Naive B cell (primary cell): ENCODE data around the gene HLA-DQA1. TPM values are rescaled to one million over a fixed set of nuclear protein-coding genes. Genes with fewer than 3 reads are reported as not detected.

Source experiments
- ATAC-seq, 2 donors: fragments of 150-1000 bp; cut with Tn5 transposase; 2 replicates each; pipeline ENCODE4 v1.10.0; 2021; ENCODE audit warnings: low read depth in 2 of 2, mild to moderate bottlenecking in 2 of 2, moderate library complexity in 2 of 2
- DNase-seq: peaks from one replicate; pipeline ENCODE4 v3.0.0; 2022
- H3K27ac Mint-ChIP-seq, 6 donors: one replicate each; pipeline ENCODE4 v1.8.0; 2020 to 2022; ENCODE audit warnings: mild to moderate bottlenecking in 6 of 6, mixed read lengths in 6 of 6, moderate library complexity in 5 of 6, inconsistent platforms in 2 of 6
- H3K27me3 Mint-ChIP-seq, 3 donors: one replicate each; pipeline ENCODE4 v1.8.0; 2021 to 2022; ENCODE audit warnings: mixed read lengths in 3 of 3, mild to moderate bottlenecking in 1 of 3
- H3K36me3 Mint-ChIP-seq, 2 donors: one replicate each; pipeline ENCODE4 v1.8.0; 2020 to 2022; ENCODE audit warnings: mixed read lengths in 2 of 2, inconsistent platforms in 1 of 2, mild to moderate bottlenecking in 1 of 2
- H3K4me1 Mint-ChIP-seq, 3 donors: one replicate each; pipeline ENCODE4 v1.8.0; 2020 to 2022; ENCODE audit warnings: mixed read lengths in 3 of 3, inconsistent platforms in 1 of 3, mild to moderate bottlenecking in 1 of 3, moderate library complexity in 1 of 3
- H3K4me3 Mint-ChIP-seq, 8 donors: one replicate each; pipeline ENCODE4 v1.8.0; 2020 to 2022; ENCODE audit warnings: mild to moderate bottlenecking in 8 of 8, mixed read lengths in 8 of 8, moderate library complexity in 8 of 8, inconsistent platforms in 2 of 8
- H3K9me3 Mint-ChIP-seq, 7 donors: one replicate each; pipeline ENCODE4 v1.8.0; 2020 to 2022; ENCODE audit warnings: mixed read lengths in 7 of 7, mild to moderate bottlenecking in 5 of 7, inconsistent platforms in 2 of 7, moderate library complexity in 1 of 7
- polyA plus RNA-seq, 6 donors: library from polyadenylated mRNA; unstranded; fragments of 300-500 nt; fragmentation: Illumina TruSeq; gene quantifications; one replicate each; pipeline ENCODE4 v1.2.3, GENCODE V29; 2021; ENCODE audit warnings: low read depth in 6 of 6

HLA-DQA1 gene
- polyA plus RNA-seq, 6 donors from 2014 or later = 309 to 1,253 (median 783) TPM

- ATAC-seq (no peak), DNase-seq (no peak)
- no peak overlapping the region for H3K4me3 Mint-ChIP-seq
- H3K36me3 Mint-ChIP-seq = peaks cover 0 to 7% of the 10 kb centered on the region in 2 donors
- H3K27ac Mint-ChIP-seq = no peak overlapping the region
- no peaks in the 10 kb centered on the region for H3K27me3 Mint-ChIP-seq
- peaks cover 29 to 48% (median 33%) of the 10 kb centered on the region in 3 donors for H3K4me1 Mint-ChIP-seq
- H3K9me3 Mint-ChIP-seq = peaks cover 0 to 7% (median 2%) of the 10 kb centered on the region in 7 donors
Measured at GRCh38 chr6:32609391-32609730, 27.8 kb upstream of the HLA-DQA1 start.

GRCh38 chr6:32609731-32610640, 27.2 kb upstream of the HLA-DQA1 start:
- peaks cover 26 to 49% (median 32%) of the 10 kb centered on the region in 3 donors for H3K4me1 Mint-ChIP-seq
- no peak overlapping the region for H3K27ac Mint-ChIP-seq
- DNase-seq = peak; percentile 89
- no peaks in the 10 kb centered on the region for H3K27me3 Mint-ChIP-seq
- peaks cover 0 to 7% of the 10 kb centered on the region in 2 donors for H3K36me3 Mint-ChIP-seq
- peaks cover 0 to 7% (median 2%) of the 10 kb centered on the region in 7 donors for H3K9me3 Mint-ChIP-seq
- H3K4me3 Mint-ChIP-seq = no peak overlapping the region
- peak; percentile 77 to 78 for ATAC-seq

- Mint-ChIP-seq H3K9me3 (peaks cover 0 to 10% (median 4%) of the 10 kb centered on the region in 7 donors), H3K27ac (no peak overlapping the region), H3K4me3 (peak overlapping the region in 3 of 8 donors; percentile 7 to 47 (median 24)), H3K4me1 (peaks cover 30 to 52% (median 33%) of the 10 kb centered on the region in 3 donors), H3K27me3 (no peaks in the 10 kb centered on the region), H3K36me3 (peaks cover 0 to 7% of the 10 kb centered on the region in 2 donors)
- DNase-seq (no peak), ATAC-seq (no peak)
Measured at GRCh38 chr6:32610682-32611296, 26.4 kb upstream of the HLA-DQA1 start.

GRCh38 chr6:32613475-32613874, 23.7 kb upstream of the HLA-DQA1 start:
- Mint-ChIP-seq H3K4me1 (peaks cover 33 to 45% (median 39%) of the 10 kb centered on the region in 3 donors), H3K36me3 (peaks cover 0 to 13% of the 10 kb centered on the region in 2 donors), H3K27ac (peak overlapping the region in 5 of 6 donors; percentile 57 to 92 (median 89)), H3K27me3 (no peaks in the 10 kb centered on the region), H3K4me3 (no peak overlapping the region), H3K9me3 (peaks cover 0 to 28% (median 13%) of the 10 kb centered on the region in 7 donors)
- no peak for ATAC-seq
- no peak for DNase-seq

GRCh38 chr6:32614366-32615081, 22.7 kb upstream of the HLA-DQA1 start:
- no peak for ATAC-seq
- H3K36me3 Mint-ChIP-seq = peaks cover 0 to 18% of the 10 kb centered on the region in 2 donors
- peak overlapping the region in 2 of 8 donors; percentile 25 to 45 for H3K4me3 Mint-ChIP-seq
- peaks cover 0 to 28% (median 13%) of the 10 kb centered on the region in 7 donors for H3K9me3 Mint-ChIP-seq
- DNase-seq = no peak
- peaks cover 33 to 45% (median 44%) of the 10 kb centered on the region in 3 donors for H3K4me1 Mint-ChIP-seq
- no peaks in the 10 kb centered on the region for H3K27me3 Mint-ChIP-seq
- peak overlapping the region; percentile 59 to 92 (median 76) for H3K27ac Mint-ChIP-seq

- Mint-ChIP-seq H3K9me3 (peaks cover 0 to 28% (median 13%) of the 10 kb centered on the region in 7 donors), H3K4me1 (peaks cover 36 to 53% (median 49%) of the 10 kb centered on the region in 3 donors), H3K27me3 (no peaks in the 10 kb centered on the region), H3K27ac (peak overlapping the region; percentile 92 to 98 (median 94)), H3K36me3 (peaks cover 0 to 18% of the 10 kb centered on the region in 2 donors), H3K4me3 (peak overlapping the region in 4 of 8 donors; percentile 13 to 47 (median 22))
- ATAC-seq = peak in 1 of 2 donors; percentile 25
- no peak for DNase-seq
Measured at GRCh38 chr6:32615885-32616532, 21.2 kb upstream of the HLA-DQA1 start.

- no peak for ATAC-seq
- H3K27me3 Mint-ChIP-seq = no peaks in the 10 kb centered on the region
Measured at GRCh38 chr6:32617751-32618150, 19.5 kb upstream of the HLA-DQA1 start.

GRCh38 chr6:32621372-32621771, 15.8 kb upstream of the HLA-DQA1 start:
- no peak for ATAC-seq
- Mint-ChIP-seq H3K9me3 (peaks cover 0 to 15% (median 9%) of the 10 kb centered on the region in 7 donors), H3K27ac (peak overlapping the region; percentile 92 to 100 (median 100)), H3K36me3 (peaks cover 0 to 10% of the 10 kb centered on the region in 2 donors), H3K4me1 (peaks cover 52 to 65% (median 56%) of the 10 kb centered on the region in 3 donors), H3K27me3 (no peaks in the 10 kb centered on the region), H3K4me3 (peak overlapping the region in 4 of 8 donors; percentile 26 to 89 (median 70))
- no peak for DNase-seq

More at GRCh38 chr6:32617751-32618150, 19.5 kb upstream of the HLA-DQA1 start:
- Mint-ChIP-seq H3K36me3 (peaks cover 0 to 10% of the 10 kb centered on the region in 2 donors), H3K9me3 (peaks cover 0 to 28% (median 9%) of the 10 kb centered on the region in 7 donors), H3K4me3 (no peak overlapping the region), H3K4me1 (peaks cover 46 to 66% (median 58%) of the 10 kb centered on the region in 3 donors), H3K27ac (peak overlapping the region in 4 of 6 donors; percentile 23 to 92 (median 88))
- no peak for DNase-seq

GRCh38 chr6:32622545-32623401, 14.4 kb upstream of the HLA-DQA1 start:
- DNase-seq (peak; percentile 89), ATAC-seq (peak; percentile 68 to 72)
- H3K4me3 Mint-ChIP-seq = peak overlapping the region; percentile 71 to 94 (median 86)
- peaks cover 0 to 9% (median 5%) of the 10 kb centered on the region in 7 donors for H3K9me3 Mint-ChIP-seq
- peaks cover 0 to 10% of the 10 kb centered on the region in 2 donors for H3K36me3 Mint-ChIP-seq
- H3K27ac Mint-ChIP-seq = peak overlapping the region; percentile 100
- H3K27me3 Mint-ChIP-seq = no peaks in the 10 kb centered on the region
- H3K4me1 Mint-ChIP-seq = peaks cover 59 to 70% (median 60%) of the 10 kb centered on the region in 3 donors

GRCh38 chr6:32623693-32624092, 13.5 kb upstream of the HLA-DQA1 start:
- Mint-ChIP-seq H3K36me3 (peaks cover 0 to 2% of the 10 kb centered on the region in 2 donors), H3K4me1 (peaks cover 60 to 73% (median 64%) of the 10 kb centered on the region in 3 donors), H3K9me3 (peaks cover 0 to 2% (median 0%) of the 10 kb centered on the region in 7 donors), H3K27me3 (no peaks in the 10 kb centered on the region), H3K4me3 (peak overlapping the region; percentile 30 to 86 (median 75)), H3K27ac (peak overlapping the region; percentile 100)
- no peak for DNase-seq
- peak; percentile 7 to 10 for ATAC-seq

GRCh38 chr6:32624565-32624964, 12.6 kb upstream of the HLA-DQA1 start:
- ATAC-seq (no peak), DNase-seq (no peak)
- no peaks in the 10 kb centered on the region for H3K9me3 Mint-ChIP-seq
- H3K27me3 Mint-ChIP-seq = no peaks in the 10 kb centered on the region
- peaks cover 64 to 71% (median 71%) of the 10 kb centered on the region in 3 donors for H3K4me1 Mint-ChIP-seq
- H3K4me3 Mint-ChIP-seq = peak overlapping the region; percentile 68 to 90 (median 85)
- no peaks in the 10 kb centered on the region for H3K36me3 Mint-ChIP-seq
- peak overlapping the region; percentile 100 for H3K27ac Mint-ChIP-seq
